Activated T-cell treated with anti-CD3 and anti-CD28 coated beads, Interleukin-2, amount 50 U/mL, for 72 hours (primary cell): ENCODE results near the gene FRAT2. TPM values are rescaled to one million over a fixed set of nuclear protein-coding genes. Genes with fewer than 3 reads are reported as not detected.

Experiments used
- ATAC-seq, 2 donors: fragments of 150-1000 bp; cut with Tn5 transposase; replicated peaks in 1 of 2; 2 replicates each; pipeline ENCODE4 v1.10.0; 2021; ENCODE audit warnings: moderate library complexity in 2 of 2, mild to moderate bottlenecking in 1 of 2
- DNase-seq, 2 donors: peaks; one replicate each; pipeline ENCODE4 v3.0.0; 2021 to 2022; ENCODE audit warnings: mixed read lengths in 1 of 2
- H3K27ac Mint-ChIP-seq: one replicate; pipeline ENCODE4 v1.8.0; 2022; ENCODE audit warnings: mild to moderate bottlenecking, moderate library complexity, mixed read lengths
- H3K27me3 Mint-ChIP-seq: one replicate; pipeline ENCODE4 v1.8.0; 2022; ENCODE audit warnings: low read depth, mixed read lengths
- H3K36me3 Mint-ChIP-seq, 2 donors: one replicate each; pipeline ENCODE4 v1.8.0; 2022; ENCODE audit warnings: mixed read lengths in 2 of 2, mild to moderate bottlenecking in 1 of 2; ENCODE audit not compliant: insufficient read depth in 2 of 2
- H3K4me1 Mint-ChIP-seq: one replicate; pipeline ENCODE4 v1.8.0; 2022; ENCODE audit warnings: low read depth, mixed read lengths
- H3K4me3 Mint-ChIP-seq, 2 donors: one replicate each; pipeline ENCODE4 v1.8.0; 2022; ENCODE audit warnings: mild to moderate bottlenecking in 2 of 2, mixed read lengths in 2 of 2, moderate library complexity in 2 of 2
- H3K9me3 Mint-ChIP-seq, 2 donors: one replicate each; pipeline ENCODE4 v1.8.0; 2022; ENCODE audit warnings: mixed read lengths in 2 of 2
- total RNA-seq, 2 donors: library from RNA; stranded (reverse); gene quantifications; one replicate each; pipeline ENCODE4 v1.2.3, GENCODE V29; 2022

The FRAT2 gene
- total RNA-seq, 2 donors from 2014 or later: 7.2 to 7.8 TPM

- H3K27ac Mint-ChIP-seq: no peak overlapping the region
- DNase-seq (no peak), ATAC-seq (no peak)
- no peaks in the 10 kb centered on the region for H3K4me1 Mint-ChIP-seq
- H3K4me3 Mint-ChIP-seq: no peak overlapping the region
- H3K9me3 Mint-ChIP-seq: no peaks in the 10 kb centered on the region
- no peaks in the 10 kb centered on the region for H3K27me3 Mint-ChIP-seq
- H3K36me3 Mint-ChIP-seq: peaks cover 1 to 10% of the 10 kb centered on the region in 2 donors
Observed at GRCh38 chr10:97365761-97366351, 31.3 kb upstream of the FRAT2 start.

GRCh38 chr10:97363071-97363470, 28.5 kb upstream of the FRAT2 start:
- H3K9me3 Mint-ChIP-seq: no peaks in the 10 kb centered on the region
- ATAC-seq: no peak
- DNase-seq: no peak
- no peaks in the 10 kb centered on the region for H3K4me1 Mint-ChIP-seq
- no peak overlapping the region for H3K4me3 Mint-ChIP-seq
- H3K27me3 Mint-ChIP-seq: no peaks in the 10 kb centered on the region
- H3K27ac Mint-ChIP-seq: no peak overlapping the region
- peaks cover 1 to 7% of the 10 kb centered on the region in 2 donors for H3K36me3 Mint-ChIP-seq

- no peak for ATAC-seq
- DNase-seq: no peak
- Mint-ChIP-seq H3K27ac (no peak overlapping the region), H3K36me3 (peaks cover 1 to 11% of the 10 kb centered on the region in 2 donors), H3K4me3 (no peak overlapping the region), H3K4me1 (no peaks in the 10 kb centered on the region), H3K9me3 (no peaks in the 10 kb centered on the region), H3K27me3 (no peaks in the 10 kb centered on the region)
Observed at GRCh38 chr10:97362310-97363033, 27.9 kb upstream of the FRAT2 start.

GRCh38 chr10:97361537-97361901, 27.0 kb upstream of the FRAT2 start:
- DNase-seq: no peak
- peaks cover 1 to 11% of the 10 kb centered on the region in 2 donors for H3K36me3 Mint-ChIP-seq
- ATAC-seq: no peak
- H3K27me3 Mint-ChIP-seq: no peaks in the 10 kb centered on the region
- H3K9me3 Mint-ChIP-seq: no peaks in the 10 kb centered on the region
- no peak overlapping the region for H3K27ac Mint-ChIP-seq
- H3K4me1 Mint-ChIP-seq: no peaks in the 10 kb centered on the region
- H3K4me3 Mint-ChIP-seq: no peak overlapping the region

- no peaks in the 10 kb centered on the region for H3K4me1 Mint-ChIP-seq
- DNase-seq: no peak
- no peak overlapping the region for H3K4me3 Mint-ChIP-seq
Observed at GRCh38 chr10:97360705-97361536, 26.4 kb upstream of the FRAT2 start.

GRCh38 chr10:97358781-97359180, 24.3 kb upstream of the FRAT2 start:
- no peaks in the 10 kb centered on the region for H3K4me1 Mint-ChIP-seq
- no peaks in the 10 kb centered on the region for H3K9me3 Mint-ChIP-seq
- peak overlapping the region; percentile 52 for H3K27ac Mint-ChIP-seq
- H3K27me3 Mint-ChIP-seq: no peaks in the 10 kb centered on the region
- H3K36me3 Mint-ChIP-seq: peaks cover 2 to 9% of the 10 kb centered on the region in 2 donors
- no peak for ATAC-seq
- no peak for DNase-seq
- no peak overlapping the region for H3K4me3 Mint-ChIP-seq

More at GRCh38 chr10:97360705-97361536, 26.4 kb upstream of the FRAT2 start:
- H3K9me3 Mint-ChIP-seq: no peaks in the 10 kb centered on the region
- no peak for ATAC-seq
- peaks cover 2 to 9% of the 10 kb centered on the region in 2 donors for H3K36me3 Mint-ChIP-seq
- no peaks in the 10 kb centered on the region for H3K27me3 Mint-ChIP-seq
- H3K27ac Mint-ChIP-seq: no peak overlapping the region

GRCh38 chr10:97358349-97358748, 23.8 kb upstream of the FRAT2 start:
- Mint-ChIP-seq H3K4me3 (no peak overlapping the region), H3K27ac (peak overlapping the region; percentile 52), H3K27me3 (no peaks in the 10 kb centered on the region), H3K4me1 (no peaks in the 10 kb centered on the region), H3K36me3 (peaks cover 2 to 9% of the 10 kb centered on the region in 2 donors), H3K9me3 (no peaks in the 10 kb centered on the region)
- DNase-seq (no peak), ATAC-seq (no peak)

GRCh38 chr10:97356918-97357317, 22.4 kb upstream of the FRAT2 start:
- no peaks in the 10 kb centered on the region for H3K27me3 Mint-ChIP-seq

GRCh38 chr10:97356318-97356914, 21.9 kb upstream of the FRAT2 start:
- Mint-ChIP-seq H3K4me1 (no peaks in the 10 kb centered on the region), H3K4me3 (no peak overlapping the region), H3K36me3 (peaks cover 2 to 9% of the 10 kb centered on the region in 2 donors), H3K9me3 (no peaks in the 10 kb centered on the region), H3K27me3 (no peaks in the 10 kb centered on the region), H3K27ac (no peak overlapping the region)
- ATAC-seq (peak in 1 of 2 donors; percentile 5), DNase-seq (no peak)

More at GRCh38 chr10:97356918-97357317, 22.4 kb upstream of the FRAT2 start:
- H3K27ac Mint-ChIP-seq: no peak overlapping the region
- H3K9me3 Mint-ChIP-seq: no peaks in the 10 kb centered on the region
- peaks cover 2 to 9% of the 10 kb centered on the region in 2 donors for H3K36me3 Mint-ChIP-seq
- no peak overlapping the region for H3K4me3 Mint-ChIP-seq
- H3K4me1 Mint-ChIP-seq: no peaks in the 10 kb centered on the region
- DNase-seq: no peak
- no peak for ATAC-seq

- DNase-seq (no peak), ATAC-seq (no peak)
- Mint-ChIP-seq H3K36me3 (peaks cover 2 to 9% of the 10 kb centered on the region in 2 donors), H3K4me3 (no peak overlapping the region), H3K9me3 (no peaks in the 10 kb centered on the region), H3K27me3 (no peaks in the 10 kb centered on the region), H3K27ac (no peak overlapping the region), H3K4me1 (no peaks in the 10 kb centered on the region)
Observed at GRCh38 chr10:97355571-97355975, 21.0 kb upstream of the FRAT2 start.

- Mint-ChIP-seq H3K27me3 (no peaks in the 10 kb centered on the region), H3K4me3 (no peak overlapping the region), H3K9me3 (no peaks in the 10 kb centered on the region), H3K4me1 (no peaks in the 10 kb centered on the region), H3K36me3 (peaks cover 2 to 9% of the 10 kb centered on the region in 2 donors), H3K27ac (no peak overlapping the region)
- DNase-seq (no peak), ATAC-seq (no peak)
Observed at GRCh38 chr10:97353945-97354344, 19.4 kb upstream of the FRAT2 start.

- Mint-ChIP-seq H3K9me3 (no peaks in the 10 kb centered on the region), H3K4me3 (no peak overlapping the region), H3K27ac (no peak overlapping the region), H3K36me3 (no peaks in the 10 kb centered on the region), H3K27me3 (no peaks in the 10 kb centered on the region), H3K4me1 (no peaks in the 10 kb centered on the region)
- no peak for ATAC-seq
- no peak for DNase-seq
Observed at GRCh38 chr10:97349752-97350513, 15.4 kb upstream of the FRAT2 start.
